WTC11 (cell line): ENCODE data around the gene SLC12A9. TPM values are rescaled to one million over a fixed set of nuclear protein-coding genes. Genes with fewer than 3 reads are reported as not detected.
A peak's percentile ranks its signal among the peaks of the same experiment; 100 is the strongest.

Experiments used
- ATAC-seq: fragments of 200-7000 bp; cut with Tn5 transposase; 2 replicates; pipeline ENCODE4 v1.10.0; 2021; ENCODE audit warnings: mild to moderate bottlenecking, moderate library complexity
- CTCF ChIA-PET: fragments of 300-600 bp; sonication (Branson Sonifier 250); formaldehyde crosslinking; loops from one replicate; lab custom pipeline; 2021; ENCODE audit warnings: antibody characterized with exemption; lab: Charles Lee
- POLR2A ChIA-PET: fragments of 350-600 bp; sonication (Branson Sonifier 250); formaldehyde crosslinking; loops from one replicate; lab custom pipeline; 2021; ENCODE audit warnings: antibody characterized with exemption; lab: Charles Lee
- DNase-seq: peaks from one replicate; pipeline ENCODE4 v3.0.0; 2021; ENCODE audit warnings: low spot score
- H3K27ac Mint-ChIP-seq: 2 replicates; pipeline ENCODE4 v1.8.0; 2021; ENCODE audit warnings: mixed read lengths
- H3K27me3 Mint-ChIP-seq: 2 replicates; pipeline ENCODE4 v1.8.0; 2021; ENCODE audit warnings: low read depth, mild to moderate bottlenecking, moderate library complexity, mixed read lengths
- H3K36me3 Mint-ChIP-seq: 2 replicates; pipeline ENCODE4 v1.8.0; 2021; ENCODE audit warnings: mixed read lengths
- H3K4me1 Mint-ChIP-seq: 2 replicates; pipeline ENCODE4 v1.8.0; 2022; ENCODE audit warnings: mixed read lengths
- H3K4me3 Mint-ChIP-seq: 2 replicates; pipeline ENCODE4 v1.8.0; 2021; ENCODE audit warnings: mild to moderate bottlenecking, moderate library complexity, mixed read lengths
- H3K9me3 Mint-ChIP-seq: 2 replicates; pipeline ENCODE4 v1.8.0; 2021; ENCODE audit warnings: mixed read lengths
- ARID4B ChIP-seq: sonication (generic); formaldehyde crosslinking; IDR thresholded peaks from 2 replicates; pipeline ENCODE4 v1.8.0; 2023; ENCODE audit warnings: missing genetic modification reagents, mild to moderate bottlenecking, borderline replicate concordance
- CREM ChIP-seq: sonication (generic); formaldehyde crosslinking; IDR thresholded peaks from 2 replicates; pipeline ENCODE4 v1.8.1; 2022; ENCODE audit warnings: mild to moderate bottlenecking, missing genetic modification reagents, moderate library complexity
- FOXJ3 ChIP-seq: sonication (generic); formaldehyde crosslinking; IDR thresholded peaks from 2 replicates; pipeline ENCODE4 v1.9.0; 2021; ENCODE audit warnings: missing genetic modification reagents, mild to moderate bottlenecking, borderline replicate concordance
- HMGA2 ChIP-seq: fragments of 250-450 bp; sonication (Bioruptor Pico); IDR thresholded peaks from 2 replicates; pipeline ENCODE4 v1.4.0; 2021; ENCODE audit warnings: mild to moderate bottlenecking, moderate library complexity
- HMGXB4 ChIP-seq: sonication (generic); formaldehyde crosslinking; IDR thresholded peaks from 2 replicates; pipeline ENCODE4 v1.8.1; 2023; ENCODE audit warnings: mild to moderate bottlenecking, moderate library complexity, missing genetic modification reagents
- JUN ChIP-seq: sonication (generic); formaldehyde crosslinking; IDR thresholded peaks from 2 replicates; pipeline ENCODE4 v1.8.0; 2023; ENCODE audit warnings: mild to moderate bottlenecking, missing genetic modification reagents
- RELA ChIP-seq: sonication (generic); formaldehyde crosslinking; IDR thresholded peaks from 2 replicates; pipeline ENCODE4 v1.8.1; 2022; ENCODE audit warnings: missing genetic modification reagents, mild to moderate bottlenecking, borderline replicate concordance
- total RNA-seq: library from RNA; stranded (reverse); gene quantifications from 3 replicates; pipeline ENCODE4 v1.2.3, GENCODE V29; 2021
- TF ChIP-seq, protein P1 (sequence below): sonication (generic); formaldehyde crosslinking; IDR thresholded peaks from 2 replicates; pipeline ENCODE4 v1.8.1; 2023; ENCODE audit warnings: mild to moderate bottlenecking, missing genetic modification reagents, borderline replicate concordance

Gene SLC12A9
- total RNA-seq, 1 experiment from 2014 or later = 39.3 TPM

DNA sequence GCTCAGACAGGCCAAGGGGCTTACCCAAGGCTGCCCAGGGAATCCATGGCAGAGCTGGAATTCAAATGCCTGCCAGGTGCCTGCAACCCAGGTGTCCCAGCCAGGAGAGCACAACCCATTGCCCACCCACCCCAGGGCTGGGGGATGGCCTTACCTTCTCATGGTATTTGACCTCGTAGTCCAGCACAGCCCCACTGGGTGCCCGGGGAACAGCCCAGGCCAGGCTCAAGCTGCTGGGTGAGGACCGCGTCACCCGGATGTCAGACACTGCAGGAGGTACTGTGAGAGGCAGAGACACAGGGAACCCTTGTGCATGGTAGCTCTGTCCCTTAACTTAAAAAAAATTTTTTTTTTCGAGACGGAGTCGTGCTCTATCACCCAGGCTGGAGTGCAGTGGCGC lies 34.1 kb upstream of the SLC12A9 start (continued):
- no peak for TF ChIP-seq ARID4B (CRISPR knock-in tag)
- no peak for TF ChIP-seq FOXJ3 (CRISPR knock-in tag)
- no peak for TF ChIP-seq RELA (CRISPR knock-in tag)

DNA sequence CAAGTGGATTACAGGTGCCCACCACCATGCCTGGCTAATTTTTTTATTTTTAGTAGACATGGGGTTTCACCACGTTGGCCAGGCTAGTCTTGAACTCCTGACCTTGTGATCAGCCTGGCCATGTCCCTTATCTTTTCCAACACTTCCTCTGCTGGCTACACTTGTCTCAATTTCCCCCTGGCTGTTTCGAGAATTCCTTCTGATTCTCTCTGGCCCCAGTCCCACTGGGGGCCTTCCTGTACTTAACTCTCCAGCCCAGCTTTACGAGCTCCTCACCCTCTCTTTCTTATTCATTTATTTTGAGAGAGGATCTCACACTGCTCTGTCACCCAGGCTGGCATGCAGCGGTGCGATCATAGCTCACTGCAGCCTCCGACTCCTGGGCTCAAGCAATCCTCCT lies 33.7 kb upstream of the SLC12A9 start:
- DNase-seq (no peak), ATAC-seq (no peak)
- Mint-ChIP-seq H3K4me1 (no peaks in the 10 kb centered on the region), H3K27ac (peak overlapping the region; percentile 91), H3K27me3 (no peaks in the 10 kb centered on the region), H3K36me3 (peaks cover 74% of the 10 kb centered on the region), H3K9me3 (no peaks in the 10 kb centered on the region), H3K4me3 (no peak overlapping the region)
- TF ChIP-seq CREM (CRISPR knock-in tag) = no peak
- TF ChIP-seq JUN (CRISPR knock-in tag) = no peak
- TF ChIP-seq, protein P1, sequence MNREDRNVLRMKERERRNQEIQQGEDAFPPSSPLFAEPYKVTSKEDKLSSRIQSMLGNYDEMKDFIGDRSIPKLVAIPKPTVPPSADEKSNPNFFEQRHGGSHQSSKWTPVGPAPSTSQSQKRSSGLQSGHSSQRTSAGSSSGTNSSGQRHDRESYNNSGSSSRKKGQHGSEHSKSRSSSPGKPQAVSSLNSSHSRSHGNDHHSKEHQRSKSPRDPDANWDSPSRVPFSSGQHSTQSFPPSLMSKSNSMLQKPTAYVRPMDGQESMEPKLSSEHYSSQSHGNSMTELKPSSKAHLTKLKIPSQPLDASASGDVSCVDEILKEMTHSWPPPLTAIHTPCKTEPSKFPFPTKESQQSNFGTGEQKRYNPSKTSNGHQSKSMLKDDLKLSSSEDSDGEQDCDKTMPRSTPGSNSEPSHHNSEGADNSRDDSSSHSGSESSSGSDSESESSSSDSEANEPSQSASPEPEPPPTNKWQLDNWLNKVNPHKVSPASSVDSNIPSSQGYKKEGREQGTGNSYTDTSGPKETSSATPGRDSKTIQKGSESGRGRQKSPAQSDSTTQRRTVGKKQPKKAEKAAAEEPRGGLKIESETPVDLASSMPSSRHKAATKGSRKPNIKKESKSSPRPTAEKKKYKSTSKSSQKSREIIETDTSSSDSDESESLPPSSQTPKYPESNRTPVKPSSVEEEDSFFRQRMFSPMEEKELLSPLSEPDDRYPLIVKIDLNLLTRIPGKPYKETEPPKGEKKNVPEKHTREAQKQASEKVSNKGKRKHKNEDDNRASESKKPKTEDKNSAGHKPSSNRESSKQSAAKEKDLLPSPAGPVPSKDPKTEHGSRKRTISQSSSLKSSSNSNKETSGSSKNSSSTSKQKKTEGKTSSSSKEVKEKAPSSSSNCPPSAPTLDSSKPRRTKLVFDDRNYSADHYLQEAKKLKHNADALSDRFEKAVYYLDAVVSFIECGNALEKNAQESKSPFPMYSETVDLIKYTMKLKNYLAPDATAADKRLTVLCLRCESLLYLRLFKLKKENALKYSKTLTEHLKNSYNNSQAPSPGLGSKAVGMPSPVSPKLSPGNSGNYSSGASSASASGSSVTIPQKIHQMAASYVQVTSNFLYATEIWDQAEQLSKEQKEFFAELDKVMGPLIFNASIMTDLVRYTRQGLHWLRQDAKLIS (CRISPR knock-in tag) = no peak
- ChIA-PET CTCF (interaction anchor here (0.7 to 1.1 kb wide), 2 partner anchors 15 to 18 kb away, joined by 3 read pairs; no protein-coding TSS in a partner anchor), POLR2A (no interaction called here)

DNA sequence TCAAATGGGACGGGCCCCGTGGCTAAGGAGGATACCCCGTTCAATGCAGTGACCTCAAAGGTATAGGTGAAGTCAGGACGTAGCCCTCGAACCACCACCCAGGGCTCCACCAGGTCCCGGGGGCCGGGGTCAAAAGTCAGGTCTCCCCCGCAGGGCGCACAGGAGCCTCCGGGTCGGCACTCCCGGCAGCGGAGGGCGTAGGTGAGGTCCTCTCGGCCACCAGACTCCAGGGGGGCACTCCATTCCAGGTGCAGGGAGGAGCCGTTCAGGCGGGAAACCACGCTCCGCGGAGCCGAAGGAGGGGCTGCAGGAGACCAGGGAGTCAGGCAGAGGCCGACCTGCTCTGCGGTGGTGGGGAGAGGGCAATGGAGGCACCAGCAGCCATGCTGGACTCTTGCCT lies 32.9 kb upstream of the SLC12A9 start:
- Mint-ChIP-seq H3K9me3 (no peaks in the 10 kb centered on the region), H3K4me3 (no peak overlapping the region), H3K36me3 (peaks cover 70% of the 10 kb centered on the region), H3K27ac (no peak overlapping the region), H3K27me3 (no peaks in the 10 kb centered on the region), H3K4me1 (peaks cover 4% of the 10 kb centered on the region)
- ChIA-PET CTCF (no interaction called here), POLR2A (no interaction called here)
- no peak for TF ChIP-seq HMGA2 (CRISPR knock-in tag)
- no peak for TF ChIP-seq HMGXB4
- DNase-seq (no peak), ATAC-seq (no peak)
